Retinal pigment epithelial cell (primary cell): ENCODE results near the gene L1CAM.

Source experiments
- DNase-seq: peaks from one replicate; pipeline ENCODE4 v3.0.0-alpha.2; 2010; ENCODE audit warnings: low read depth
- H3K4me3 ChIP-seq: 2 replicates; pipeline ENCODE4 v1.5.1; 2011; ENCODE audit warnings: mild to moderate bottlenecking, low read length, control low read depth, moderate library complexity
- TF ChIP-seq, protein P1 (sequence below): conservative IDR thresholded peaks from 2 replicates; pipeline ENCODE4 v1.5.1; 2011; ENCODE audit warnings: low read depth, low read length, control low read depth, inconsistent platforms

L1CAM gene

DNA sequence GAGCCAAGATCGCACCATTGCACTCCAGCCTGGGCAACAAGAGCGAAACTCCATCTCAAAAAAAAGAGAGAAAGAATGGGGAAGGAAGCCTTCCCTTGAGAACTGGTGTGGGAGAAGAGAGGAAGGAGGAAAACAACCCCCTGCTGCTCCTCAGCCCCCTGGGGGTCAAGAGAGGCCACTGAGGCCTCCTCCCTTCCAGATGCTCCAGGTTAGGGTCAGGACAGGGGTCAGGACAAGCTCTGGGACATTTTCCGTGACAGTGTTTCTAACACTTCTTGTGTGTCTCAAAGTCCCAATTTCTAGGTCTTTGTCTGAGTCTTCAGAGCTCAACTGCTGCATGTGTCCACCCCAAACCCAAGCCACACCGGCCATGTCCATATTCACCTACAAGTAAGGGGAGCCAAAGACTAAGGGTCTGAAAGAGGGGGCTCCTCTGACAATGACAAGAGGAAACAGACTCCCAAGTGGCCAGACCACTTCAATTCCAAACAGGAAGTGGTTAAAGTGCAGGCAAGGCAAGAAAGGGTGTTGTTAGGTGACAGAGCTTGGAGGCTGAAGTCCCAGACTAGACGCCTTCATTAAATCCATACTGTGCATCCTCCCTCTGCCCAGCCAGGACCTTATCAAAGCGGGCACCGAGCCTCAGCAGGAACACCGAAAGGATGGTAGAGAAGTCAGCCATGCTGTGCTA is 8.3 kb downstream of the L1CAM start:
- TF ChIP-seq, protein P1, sequence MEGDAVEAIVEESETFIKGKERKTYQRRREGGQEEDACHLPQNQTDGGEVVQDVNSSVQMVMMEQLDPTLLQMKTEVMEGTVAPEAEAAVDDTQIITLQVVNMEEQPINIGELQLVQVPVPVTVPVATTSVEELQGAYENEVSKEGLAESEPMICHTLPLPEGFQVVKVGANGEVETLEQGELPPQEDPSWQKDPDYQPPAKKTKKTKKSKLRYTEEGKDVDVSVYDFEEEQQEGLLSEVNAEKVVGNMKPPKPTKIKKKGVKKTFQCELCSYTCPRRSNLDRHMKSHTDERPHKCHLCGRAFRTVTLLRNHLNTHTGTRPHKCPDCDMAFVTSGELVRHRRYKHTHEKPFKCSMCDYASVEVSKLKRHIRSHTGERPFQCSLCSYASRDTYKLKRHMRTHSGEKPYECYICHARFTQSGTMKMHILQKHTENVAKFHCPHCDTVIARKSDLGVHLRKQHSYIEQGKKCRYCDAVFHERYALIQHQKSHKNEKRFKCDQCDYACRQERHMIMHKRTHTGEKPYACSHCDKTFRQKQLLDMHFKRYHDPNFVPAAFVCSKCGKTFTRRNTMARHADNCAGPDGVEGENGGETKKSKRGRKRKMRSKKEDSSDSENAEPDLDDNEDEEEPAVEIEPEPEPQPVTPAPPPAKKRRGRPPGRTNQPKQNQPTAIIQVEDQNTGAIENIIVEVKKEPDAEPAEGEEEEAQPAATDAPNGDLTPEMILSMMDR = no peak
- no peak overlapping the region for H3K4me3 ChIP-seq

DNA sequence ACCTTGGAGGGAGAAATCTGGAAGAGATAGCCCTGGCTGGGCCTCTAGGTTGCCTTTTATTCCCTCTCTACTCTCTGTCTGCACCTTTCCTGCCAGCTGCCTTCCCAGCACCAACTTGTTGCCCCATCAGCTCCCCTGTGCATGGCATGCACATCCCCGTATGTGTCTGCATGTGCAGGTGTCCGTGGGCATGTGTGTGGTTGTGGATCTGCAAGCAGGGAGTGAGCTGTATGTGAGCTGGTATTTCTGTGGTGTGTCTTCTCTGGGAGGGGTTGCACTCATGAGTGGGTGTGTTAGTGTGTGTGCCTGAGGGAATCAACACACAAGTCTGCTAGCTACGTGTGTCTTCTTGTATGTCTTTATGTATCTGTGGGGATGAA is 9.9 kb downstream of the L1CAM start:
- TF ChIP-seq, protein P1 = no peak
- H3K4me3 ChIP-seq = no peak overlapping the region
- no peak for DNase-seq

More for the DNA sequence above, 8.3 kb downstream of the L1CAM start:
- no peak for DNase-seq

DNA sequence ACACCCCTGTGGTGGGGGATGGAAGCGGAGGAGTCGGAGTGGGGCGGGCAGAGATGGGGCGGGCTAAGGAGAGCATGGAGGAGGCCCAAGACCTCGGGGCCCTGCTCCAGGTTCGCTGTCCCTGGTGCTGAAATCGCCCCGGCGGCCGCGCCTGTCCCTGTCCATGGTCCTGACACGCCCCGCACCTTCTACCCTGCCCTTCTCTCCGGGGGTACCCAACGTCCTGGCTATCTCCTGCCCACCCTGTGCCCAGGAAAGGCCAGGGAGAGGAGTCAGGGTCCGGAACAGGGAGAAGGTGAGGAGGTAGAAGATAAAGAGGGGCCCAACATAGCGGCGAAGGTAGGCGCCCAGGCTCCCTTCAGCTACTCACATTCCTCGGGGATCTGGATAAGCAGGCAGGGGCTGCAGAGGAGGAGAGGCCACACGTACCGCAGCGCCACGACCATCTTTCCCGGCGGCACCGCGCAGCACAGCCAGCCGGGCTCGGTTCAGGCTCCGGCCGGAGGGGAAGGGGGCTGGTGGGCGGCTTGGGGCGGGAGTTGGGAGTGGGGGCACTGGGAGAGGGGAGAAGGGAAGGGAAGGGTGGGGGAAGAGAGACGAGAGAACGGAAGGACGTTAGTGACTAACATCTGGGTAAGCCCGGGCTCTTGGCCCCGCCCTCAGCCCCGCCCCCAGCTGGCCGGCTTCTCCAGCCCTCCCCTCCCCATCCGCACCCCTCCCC is 10.4 kb downstream of the L1CAM start:
- TF ChIP-seq, protein P1 = no peak
- no peak overlapping the region for H3K4me3 ChIP-seq
- no peak for DNase-seq

DNA sequence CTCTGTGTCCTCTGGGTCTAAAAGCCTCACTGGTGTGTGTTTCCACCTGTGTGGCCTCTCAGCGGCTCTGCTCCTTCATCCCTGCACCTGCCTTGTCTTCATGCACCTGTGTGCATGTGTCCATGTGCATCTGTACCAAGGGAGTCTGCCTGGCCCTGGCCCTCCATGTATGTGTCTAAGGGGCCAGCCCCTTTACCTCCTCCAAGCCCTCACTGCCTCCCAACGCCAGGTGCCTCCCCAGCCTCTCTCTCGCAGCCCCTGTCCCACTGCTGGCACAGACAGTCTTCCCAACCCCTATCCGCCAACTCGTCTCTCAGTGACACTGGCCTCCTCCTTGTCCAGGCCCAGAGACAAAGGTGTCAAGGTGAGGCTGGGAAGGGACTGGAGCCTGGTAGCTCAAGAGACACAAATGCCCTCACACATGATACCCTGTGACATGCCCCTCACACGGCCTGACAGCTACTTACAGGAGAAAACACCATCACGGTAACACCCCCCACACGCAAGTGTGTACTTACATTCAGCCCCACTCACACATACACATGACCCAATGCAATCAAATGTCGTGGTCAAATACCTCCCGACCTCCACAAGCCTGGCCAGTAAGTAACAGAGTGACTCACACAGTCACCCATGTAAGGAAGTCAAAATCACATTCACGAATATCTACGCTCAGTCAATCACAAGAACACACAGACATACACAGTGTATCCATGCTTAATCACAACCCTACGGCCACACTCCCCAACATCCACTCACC is 11.4 kb downstream of the L1CAM start:
- TF ChIP-seq, protein P1 = no peak
- DNase-seq = no peak
- no peak overlapping the region for H3K4me3 ChIP-seq

DNA sequence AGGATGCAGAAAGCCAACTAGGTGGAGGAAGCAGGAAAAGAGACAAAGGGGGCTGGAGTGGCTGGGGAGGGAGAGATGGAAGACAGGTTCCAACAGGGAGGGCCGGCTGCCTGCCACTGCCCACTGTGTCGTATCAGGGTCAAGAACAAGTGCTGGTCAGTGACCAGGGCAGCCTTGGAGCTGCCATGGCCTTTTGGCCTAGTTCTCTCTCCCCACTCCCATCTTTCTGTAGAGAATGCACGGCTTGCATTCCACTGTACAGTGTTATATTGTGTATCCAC is 11.9 kb downstream of the L1CAM start:
- no peak for DNase-seq
- TF ChIP-seq, protein P1 = no peak
- no peak overlapping the region for H3K4me3 ChIP-seq

DNA sequence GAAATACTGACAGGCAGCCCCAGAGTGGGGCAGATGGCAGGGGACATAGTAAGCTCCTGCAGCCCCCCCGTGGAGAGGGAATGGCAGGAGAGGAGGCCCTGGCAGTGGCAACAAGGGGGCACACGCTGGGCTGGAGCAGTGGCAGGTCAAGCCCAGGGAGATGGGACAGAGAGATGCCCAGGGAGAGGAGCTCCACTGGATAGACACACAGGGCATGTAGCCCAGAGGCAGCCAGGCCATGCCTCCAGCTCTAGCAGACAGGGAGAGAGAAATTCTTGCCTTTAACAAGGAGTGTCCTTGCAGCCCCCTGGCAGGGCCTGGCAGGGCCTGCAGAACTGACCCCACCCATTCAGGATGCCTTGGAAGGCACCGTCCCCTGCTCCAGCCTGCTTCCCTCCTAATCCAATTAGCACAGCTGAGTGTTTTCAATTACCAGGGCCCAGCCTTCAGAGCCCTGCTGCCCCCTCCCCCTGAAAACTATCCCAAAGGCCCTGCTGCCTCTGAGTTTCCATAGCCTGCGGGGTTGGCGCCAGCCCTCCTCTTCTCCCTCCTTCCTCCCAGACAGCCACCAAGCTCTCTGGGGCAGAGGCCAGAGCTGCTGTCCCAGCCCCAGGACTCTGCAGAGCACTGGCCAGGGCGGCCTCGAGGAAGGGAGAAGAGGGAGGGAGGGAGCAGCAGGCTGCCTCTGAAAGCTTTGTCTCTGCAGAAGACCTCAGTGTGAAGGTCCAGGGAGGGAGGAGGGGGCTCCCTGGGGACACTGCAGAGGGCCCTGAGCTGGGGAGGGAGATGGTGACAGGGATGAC is 12.5 kb downstream of the L1CAM start:
- no peak overlapping the region for H3K4me3 ChIP-seq
- DNase-seq = no peak
- TF ChIP-seq, protein P1 = no peak
